HG02885 (cell line): Measurements from ENCODE around the gene GNAI3.

Source experiments
- ATAC-seq: cut with Tn5 transposase; IDR thresholded peaks from one replicate; pipeline ENCODE4 v1.9.1; 2021; ENCODE audit warnings: mild to moderate bottlenecking; ENCODE audit not compliant: unreplicated experiment, poor library complexity

The GNAI3 gene

DNA sequence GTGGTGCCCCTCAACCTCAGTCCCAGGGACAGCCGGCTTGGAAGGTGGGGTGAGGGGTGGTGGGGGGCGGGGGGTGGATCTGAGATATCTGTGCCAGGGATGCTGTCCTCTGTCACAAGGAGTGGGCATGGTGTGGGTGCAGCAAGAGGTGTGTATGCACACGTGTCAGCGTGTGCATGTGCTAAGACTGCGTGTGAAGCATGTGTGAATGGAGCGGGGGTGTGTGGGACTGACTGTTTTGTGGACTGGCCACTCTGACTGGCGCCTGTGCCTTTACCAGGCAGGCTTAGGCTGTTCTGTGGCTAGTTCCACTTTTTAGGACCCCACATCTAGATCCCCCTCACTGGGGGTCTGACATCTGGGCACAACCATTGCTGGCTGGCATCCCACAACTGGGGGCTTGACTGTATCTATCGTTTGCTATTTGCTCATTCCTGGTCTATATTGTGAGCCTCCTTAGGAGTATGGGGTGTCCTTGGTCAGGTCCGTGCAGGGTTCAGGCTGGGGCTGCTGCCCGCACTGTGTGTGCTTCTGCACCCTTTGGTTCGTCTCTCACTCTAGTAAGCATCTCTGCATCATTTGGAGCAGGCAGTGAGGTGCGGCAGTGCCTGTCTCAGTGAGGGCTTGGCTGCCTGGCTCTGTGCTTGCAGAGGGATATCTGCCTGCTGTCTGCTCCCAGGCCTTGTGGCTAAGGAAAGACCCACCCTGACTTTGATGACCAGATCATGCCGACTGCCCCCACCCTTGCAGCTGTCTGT, 73.1 kb downstream of the GNAI3 start:
- ATAC-seq, result no peak

DNA sequence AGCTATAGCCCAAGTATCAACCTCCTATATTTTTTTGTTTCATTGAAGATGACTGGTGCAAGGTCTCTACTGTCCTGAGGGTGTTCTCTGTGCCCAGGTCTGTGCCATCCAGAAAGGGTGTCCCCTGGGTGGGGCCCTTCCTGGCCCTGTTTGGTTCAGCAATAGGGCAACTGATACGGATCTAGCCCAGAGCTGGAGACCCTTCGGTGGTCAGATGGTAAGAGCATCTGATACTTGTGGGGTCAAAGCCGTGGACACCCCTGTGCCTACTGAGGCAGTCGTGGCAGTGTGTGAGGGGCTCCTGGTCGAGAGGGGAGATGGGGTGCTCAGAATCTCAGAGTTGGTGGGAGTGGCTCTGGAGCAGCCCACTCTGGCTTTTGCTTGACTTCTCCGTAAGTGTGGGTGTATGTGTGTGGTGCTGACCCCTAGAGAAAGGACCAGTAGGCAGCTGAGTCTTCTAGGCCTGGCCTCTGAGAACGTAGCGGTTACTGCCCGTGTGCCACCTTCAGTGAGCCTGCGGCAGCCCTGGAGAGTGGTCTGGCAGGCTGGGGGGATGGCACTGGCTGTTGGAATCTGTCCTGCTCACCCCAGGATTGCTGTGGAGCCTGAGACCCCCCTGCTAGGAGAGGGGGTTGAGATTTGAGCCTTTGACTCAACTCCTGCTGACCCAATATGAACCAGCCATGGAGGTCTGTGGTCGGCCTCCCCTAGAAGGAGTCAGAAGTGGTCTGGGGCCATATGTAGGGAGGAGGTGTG, 73.9 kb downstream of the GNAI3 start:
- ATAC-seq, result no peak

DNA sequence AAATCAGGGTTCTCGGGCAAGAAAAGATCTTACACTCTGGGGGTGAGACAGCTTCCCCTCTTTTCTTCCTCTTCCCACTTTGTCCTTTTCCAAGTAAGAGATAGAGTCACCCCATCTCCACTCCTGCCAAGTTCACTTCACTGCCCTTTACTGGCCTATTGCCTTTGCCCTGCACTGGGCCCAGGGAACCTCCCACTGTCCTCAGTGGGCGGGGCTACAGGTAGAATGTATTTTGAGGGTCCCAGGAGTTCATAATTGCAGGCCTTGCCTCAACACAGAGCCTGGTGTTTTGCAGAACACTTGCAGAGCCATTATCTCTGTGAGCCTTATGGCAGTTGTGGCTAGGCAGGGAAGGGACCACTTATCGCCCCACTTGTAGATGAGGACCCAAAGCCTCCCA, 74.5 kb downstream of the GNAI3 start:
- no peak for ATAC-seq

DNA sequence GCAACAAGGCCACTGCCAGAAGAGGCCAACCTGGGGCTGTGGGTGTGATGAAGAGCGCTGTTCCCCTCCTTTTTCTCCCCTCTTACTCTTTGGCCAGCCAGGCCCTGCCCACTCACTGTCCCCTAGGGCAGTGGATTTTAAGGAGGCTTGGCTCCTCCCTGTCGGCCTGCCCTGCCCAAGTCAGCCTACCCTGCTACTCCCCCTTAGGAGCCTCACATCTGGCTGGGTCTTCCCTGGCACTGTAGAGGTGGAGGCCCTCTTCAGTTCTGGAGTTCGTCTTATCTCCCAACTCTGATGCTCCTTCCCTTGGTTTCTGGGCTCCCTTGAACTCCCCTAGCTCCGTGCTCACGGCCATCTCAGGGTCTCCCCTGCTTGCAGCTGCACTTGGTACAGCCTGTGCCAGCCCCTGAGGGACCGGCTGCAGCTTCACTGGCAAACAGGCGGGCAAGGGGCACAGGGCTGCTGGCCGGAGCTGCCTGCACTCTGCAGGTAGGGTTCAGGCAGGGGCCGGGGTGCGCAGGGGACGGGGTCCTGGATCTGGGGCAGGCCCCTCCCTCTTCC, 75.3 kb downstream of the GNAI3 start:
- no peak for ATAC-seq

DNA sequence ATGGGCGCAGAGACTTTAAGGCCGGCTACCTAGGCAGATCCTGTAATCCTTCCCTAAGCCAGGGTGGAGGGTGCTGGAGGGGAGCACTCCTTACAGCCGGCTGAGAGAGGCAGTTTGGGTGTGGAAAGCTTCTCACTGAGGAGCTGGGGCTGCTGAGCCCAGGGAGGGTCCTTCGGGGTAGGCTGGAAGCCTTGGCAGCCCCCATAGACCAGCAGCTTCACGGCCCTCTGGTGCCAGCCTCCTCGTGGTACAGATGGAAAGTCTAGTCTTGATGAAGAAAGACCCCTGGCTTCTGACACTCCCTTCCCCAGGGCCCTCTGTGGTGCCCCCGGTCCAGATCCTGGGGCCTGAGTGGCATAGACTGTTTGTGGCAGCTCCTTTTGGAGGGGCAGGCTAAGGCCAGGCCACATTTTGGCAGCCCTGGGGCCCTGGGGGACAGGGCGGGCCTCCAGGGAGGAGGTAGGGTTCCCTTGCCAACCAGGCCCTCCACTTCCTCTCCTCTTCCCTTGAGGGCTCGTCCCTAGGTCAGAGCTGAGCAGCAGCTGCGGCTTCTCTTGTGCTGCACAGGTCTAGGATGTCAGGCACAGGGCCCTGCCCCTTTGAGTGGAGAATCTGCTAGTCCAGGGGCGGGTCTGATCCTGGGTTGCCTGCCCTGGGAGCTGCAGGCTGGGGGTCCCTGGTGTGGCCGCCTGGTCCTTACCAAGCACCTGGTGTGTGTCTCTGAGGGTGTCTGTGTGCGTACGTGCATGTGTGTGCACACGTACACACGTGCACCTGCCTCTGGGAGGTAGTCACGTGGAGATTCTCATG, 76.0 kb downstream of the GNAI3 start:
- no peak for ATAC-seq

DNA sequence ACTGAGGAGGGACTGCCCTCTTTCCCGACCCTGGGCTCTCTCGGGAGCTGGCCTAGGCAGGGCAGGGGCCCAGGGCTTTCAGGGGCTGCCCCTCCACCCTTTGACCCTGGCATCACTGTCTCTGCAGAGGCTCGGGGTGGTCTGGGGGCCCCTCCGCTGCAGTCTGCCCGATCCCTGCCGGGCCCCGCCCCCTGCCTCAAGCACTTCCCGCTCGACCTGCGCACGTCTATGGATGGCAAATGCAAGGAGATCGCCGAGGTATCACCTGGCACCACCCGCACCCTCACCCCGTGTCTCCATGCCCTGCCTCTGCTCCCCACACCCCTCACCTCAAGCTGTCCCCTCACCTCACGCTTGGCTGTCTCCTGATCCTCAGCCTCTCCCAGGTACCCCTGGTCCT, 76.8 kb downstream of the GNAI3 start:
- ATAC-seq, result no peak

DNA sequence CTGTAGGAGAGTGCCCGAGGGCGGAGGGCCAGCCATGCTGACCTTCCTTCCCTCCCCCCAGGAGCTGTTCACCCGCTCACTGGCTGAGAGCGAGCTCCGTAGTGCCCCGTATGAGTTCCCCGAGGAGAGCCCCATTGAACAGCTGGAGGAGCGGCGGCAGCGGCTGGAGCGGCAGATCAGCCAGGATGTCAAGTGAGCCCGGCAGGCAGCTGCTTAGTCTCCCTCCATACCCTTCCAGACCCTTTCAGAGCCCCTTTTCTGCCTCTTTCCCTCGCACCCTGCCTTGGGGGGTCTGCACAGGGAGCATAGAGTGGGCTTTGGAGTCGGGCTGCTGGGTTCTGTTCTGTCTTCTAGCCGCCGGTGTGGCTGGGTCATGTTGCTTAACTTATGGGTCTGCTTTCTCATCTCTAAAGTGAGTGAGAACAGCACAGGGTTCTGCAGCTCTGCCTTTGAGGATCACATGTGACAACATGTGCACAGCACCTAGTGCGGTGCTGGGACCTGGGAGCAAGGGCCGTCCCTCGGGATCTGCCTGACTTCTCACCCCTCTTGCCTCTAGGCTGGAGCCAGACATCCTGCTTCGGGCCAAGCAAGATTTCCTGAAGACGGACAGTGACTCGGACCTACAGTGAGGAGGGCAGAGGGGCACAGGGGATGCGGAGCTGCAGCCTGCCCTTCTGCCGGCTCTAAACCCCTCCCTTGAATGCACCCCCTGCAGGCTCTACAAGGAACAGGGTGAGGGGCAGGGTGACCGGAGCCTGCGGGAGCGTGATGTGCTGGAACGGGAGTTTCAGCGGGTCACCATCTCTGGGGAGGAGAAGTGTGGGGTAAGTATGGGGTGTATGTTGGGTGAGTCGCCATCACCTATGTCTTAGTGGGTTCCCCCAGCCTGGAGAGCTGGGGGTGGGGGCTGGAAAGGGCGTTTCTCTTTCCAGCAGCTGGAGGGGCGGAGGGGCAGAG, 77.5 kb downstream of the GNAI3 start:
- no peak for ATAC-seq

DNA sequence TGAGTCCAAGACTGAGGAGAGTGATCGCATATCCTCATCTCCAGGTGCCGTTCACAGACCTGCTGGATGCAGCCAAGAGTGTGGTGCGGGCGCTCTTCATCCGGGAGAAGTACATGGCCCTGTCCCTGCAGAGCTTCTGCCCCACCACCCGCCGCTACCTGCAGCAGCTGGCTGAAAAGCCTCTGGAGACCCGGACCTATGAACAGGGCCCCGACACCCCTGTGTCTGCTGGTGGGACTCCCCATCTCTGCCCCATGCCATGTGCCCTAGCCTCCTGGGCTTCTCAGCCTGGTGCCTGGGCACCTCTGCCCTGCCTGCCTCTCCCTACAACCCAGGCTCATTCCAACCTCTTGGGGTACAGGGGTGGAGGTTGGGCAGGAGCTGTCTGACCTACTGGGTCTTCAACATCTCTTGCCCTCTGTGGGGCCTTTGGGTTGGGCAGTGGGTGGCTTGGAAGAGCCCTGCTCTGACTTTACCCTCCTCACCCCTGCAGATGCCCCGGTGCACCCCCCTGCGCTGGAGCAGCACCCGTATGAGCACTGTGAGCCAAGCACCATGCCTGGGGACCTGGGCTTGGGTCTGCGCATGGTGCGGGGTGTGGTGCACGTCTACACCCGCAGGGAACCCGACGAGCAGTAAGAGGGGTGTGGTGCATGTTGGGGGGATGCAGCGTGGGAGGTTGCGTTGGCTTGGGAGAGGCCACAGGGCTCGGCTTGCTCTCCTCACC, 78.4 kb downstream of the GNAI3 start:
- ATAC-seq, result no peak

DNA sequence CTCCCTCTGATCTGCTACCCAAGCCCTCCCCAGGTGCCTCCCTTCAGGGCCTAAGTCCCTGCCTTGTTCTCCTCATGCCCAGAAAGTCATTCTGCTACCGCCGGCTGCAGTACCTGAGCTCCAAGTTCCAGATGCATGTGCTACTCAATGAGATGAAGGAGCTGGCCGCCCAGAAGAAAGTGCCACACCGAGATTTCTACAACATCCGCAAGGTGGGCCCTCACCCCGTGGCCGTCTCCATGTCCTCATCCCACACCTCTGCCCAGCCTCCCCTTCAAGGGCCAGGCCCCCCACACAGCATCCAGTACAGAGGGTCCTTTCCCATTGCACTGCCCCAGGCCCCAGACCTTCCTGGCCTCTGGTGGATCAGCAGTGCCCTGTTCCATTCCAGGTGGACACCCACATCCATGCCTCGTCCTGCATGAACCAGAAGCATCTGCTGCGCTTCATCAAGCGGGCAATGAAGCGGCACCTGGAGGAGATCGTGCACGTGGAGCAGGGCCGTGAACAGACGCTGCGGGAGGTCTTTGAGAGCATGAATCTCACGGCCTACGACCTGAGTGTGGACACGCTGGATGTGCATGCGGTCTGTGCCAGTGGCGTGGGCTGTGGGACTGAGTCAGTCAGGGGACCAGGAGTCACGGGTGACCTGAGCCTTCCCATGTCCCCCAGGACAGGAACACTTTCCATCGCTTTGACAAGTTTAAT, 79.4 kb downstream of the GNAI3 start:
- ATAC-seq, result no peak

DNA sequence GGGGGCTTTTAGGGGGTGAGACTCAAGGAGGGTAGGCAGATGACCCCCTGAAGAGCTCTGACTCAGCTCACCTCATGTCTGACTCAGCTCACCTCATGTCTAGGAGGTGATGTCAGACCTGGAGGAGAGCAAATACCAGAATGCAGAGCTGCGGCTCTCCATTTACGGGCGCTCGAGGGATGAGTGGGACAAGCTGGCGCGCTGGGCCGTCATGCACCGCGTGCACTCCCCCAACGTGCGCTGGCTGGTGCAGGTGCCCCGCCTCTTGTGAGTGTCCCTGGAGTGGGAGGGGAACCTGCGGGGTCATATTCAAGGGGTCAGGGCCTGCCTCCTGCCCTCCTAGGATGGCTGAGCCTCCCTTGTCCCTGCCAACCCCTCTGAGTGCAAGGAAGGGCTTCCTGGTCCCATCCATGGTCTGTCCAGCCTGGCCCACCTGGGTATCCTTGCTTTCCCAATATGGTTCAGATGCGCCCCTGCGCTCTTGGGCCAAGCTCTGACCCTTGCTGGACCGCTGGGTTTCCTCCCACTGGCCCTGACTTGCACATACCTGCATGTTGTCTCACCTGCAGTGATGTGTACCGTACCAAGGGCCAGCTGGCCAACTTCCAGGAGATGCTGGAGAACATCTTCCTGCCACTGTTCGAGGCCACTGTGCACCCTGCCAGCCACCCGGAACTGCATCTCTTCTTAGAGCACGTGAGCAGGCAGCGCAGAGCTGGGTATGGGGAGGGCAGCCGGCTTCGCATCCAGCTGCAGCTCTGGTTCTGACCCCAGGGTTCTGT, 80.3 kb downstream of the GNAI3 start:
- no peak for ATAC-seq

DNA sequence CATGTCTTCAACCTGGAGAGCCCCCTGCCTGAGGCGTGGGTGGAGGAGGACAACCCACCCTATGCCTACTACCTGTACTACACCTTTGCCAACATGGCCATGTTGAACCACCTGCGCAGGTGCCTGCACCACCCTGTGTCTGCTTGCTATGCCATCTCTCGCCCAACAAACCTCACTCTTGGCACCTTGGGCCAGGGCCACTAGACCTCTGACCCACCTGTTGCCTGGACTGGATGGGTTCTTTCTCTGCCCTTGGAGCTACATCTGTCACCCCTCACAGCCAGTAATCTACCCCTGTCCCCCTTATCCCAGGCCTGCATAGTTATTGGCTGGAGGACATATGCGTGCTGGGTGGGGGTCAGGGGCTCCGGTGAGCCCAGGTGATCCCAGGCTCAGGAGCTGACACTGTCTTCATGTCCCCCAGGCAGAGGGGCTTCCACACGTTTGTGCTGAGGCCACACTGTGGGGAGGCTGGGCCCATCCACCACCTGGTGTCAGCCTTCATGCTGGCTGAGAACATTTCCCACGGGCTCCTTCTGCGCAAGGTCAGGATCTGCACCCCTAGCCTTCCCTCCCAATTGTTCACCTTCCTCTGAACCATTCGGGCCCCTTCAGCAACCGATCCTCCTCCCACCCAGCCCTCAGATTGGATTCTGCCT, 81.1 kb downstream of the GNAI3 start:
- ATAC-seq, result no peak

DNA sequence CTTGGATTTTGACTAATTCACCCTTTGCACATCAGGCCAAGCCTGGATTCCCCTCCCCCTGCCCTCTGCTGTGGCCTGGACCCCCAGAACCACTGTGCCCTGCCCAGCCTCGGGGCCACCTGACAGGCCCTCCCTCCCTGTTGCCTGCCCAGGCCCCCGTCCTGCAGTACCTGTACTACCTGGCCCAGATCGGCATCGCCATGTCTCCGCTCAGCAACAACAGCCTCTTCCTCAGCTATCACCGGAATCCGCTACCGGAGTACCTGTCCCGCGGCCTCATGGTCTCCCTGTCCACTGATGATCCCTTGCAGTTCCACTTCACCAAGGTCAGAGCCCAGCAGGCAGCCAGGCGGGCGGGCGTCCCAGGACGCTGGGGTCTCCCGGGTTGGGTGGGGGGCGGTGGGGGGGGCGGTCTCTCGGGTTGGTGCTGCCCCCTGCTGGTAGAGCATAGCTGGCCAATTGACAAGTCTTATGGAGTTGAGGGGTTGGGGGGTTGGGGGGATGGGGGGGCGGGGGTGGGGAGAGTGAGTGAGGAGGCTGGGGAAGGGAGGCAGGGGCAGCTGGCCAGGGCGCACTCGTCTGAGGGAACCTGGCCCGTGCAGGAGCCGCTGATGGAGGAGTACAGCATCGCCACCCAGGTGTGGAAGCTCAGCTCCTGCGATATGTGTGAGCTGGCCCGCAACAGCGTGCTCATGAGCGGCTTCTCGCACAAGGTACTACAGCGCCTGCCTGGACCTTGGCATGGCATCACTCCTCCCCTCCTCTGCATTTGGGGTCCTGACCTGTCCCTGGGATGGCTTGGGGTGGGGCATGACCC, 81.9 kb downstream of the GNAI3 start:
- ATAC-seq, result no peak

DNA sequence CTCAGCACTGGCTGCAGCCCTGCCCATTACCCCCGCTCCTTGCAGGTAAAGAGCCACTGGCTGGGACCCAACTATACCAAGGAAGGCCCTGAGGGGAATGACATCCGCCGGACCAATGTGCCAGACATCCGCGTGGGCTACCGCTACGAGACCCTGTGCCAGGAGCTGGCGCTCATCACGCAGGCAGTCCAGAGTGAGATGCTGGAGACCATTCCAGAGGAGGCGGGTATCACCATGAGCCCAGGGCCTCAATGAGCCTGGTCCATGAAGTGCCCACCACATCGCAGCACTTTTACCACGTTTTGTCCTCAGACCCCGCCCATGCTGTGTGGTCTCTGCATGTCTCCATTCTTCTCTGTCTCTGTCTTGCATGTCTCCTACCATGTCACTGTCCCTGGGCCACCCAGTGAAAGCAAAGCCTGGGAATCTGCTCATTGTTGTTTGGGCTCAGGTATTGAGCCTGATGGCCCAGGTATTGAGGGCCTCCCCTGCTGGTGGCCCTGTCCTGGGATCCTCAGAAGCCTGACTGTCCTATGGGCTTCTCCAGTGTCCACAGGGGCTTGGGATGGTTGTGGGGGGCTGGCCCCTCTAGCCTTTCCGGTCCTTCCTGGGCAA, 82.6 kb downstream of the GNAI3 start:
- ATAC-seq, result no peak

DNA sequence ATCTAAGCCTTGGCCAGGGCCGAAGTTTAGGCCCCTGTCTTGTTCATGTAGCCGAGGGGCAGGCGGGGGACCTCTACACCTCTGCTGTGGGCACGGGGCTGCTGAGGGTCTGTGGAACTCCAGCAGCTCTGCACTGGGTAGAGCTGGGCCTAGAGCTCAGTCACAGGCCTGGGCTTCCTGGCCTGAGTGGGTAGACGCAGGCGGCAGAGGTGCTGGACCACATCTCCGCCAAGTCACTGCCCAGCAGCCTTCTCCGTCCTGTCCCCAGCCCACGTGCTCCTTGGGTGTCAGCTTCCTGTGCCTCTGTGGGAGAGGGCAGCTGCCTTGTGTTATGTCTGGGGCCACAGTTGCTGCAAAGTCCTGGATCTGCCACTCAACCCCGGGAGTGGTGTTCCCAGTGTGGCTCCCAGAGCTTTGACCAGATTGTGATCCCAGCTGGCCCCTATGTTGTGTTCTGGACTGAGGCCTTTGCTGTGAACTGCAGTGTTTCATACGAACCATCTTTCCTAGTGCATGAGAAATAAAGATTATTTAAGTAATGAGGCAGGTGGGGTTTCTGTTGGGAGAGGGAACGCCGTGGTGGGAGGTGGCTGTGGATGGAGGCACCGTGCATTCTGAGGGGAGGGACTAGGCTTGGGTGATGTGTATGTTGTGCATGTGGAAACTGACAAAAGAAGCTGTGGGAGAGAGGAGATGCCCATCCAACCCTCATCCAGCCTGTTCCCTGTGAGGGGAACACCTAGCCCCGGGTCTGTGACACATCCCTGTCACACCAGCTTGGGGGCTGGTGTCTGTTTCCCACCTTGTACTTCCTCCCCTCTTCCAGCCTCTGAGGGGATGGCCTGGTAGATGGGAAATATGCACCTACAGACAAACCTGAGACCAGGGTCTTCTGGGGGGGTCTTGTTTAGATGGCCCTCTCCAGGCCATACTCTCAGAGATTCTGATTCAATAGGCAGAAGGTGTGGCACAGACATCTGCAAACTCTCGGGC, 83.4 kb downstream of the GNAI3 start:
- ATAC-seq, result no peak
